GM18861 (cell line): ENCODE measurements around the gene ADAD2.

Source experiments
- ATAC-seq: cut with Tn5 transposase; IDR thresholded peaks from one replicate; pipeline ENCODE4 v1.9.1; 2021; ENCODE audit not compliant: unreplicated experiment

Gene ADAD2

GRCh38 chr16:84190731-84191388 is at the start of gene ADAD2:
Gene ADAD2 (plus strand): TSS chr16:84191157. CDS start chr16:84191231, 74 bp downstream.
- no peak for ATAC-seq

GRCh38 chr16:84143081-84143480 is 47.9 kb upstream of the ADAD2 start:
- ATAC-seq = no peak

- no peak for ATAC-seq
Measured at GRCh38 chr16:84143784-84144199, 47.2 kb upstream of the ADAD2 start.

GRCh38 chr16:84144209-84144858 is 46.6 kb upstream of the ADAD2 start:
- no peak for ATAC-seq

- ATAC-seq = peak; percentile 70
Measured at GRCh38 chr16:84144859-84145639, 45.9 kb upstream of the ADAD2 start, which contains the start of the genes DNAAF1 and HSDL1. Gene DNAAF1 (plus strand): TSS chr16:84145308. CDS start chr16:84145441, 133 bp downstream. Gene HSDL1 (minus strand): TSS chr16:84145177. CDS start chr16:84131321, 13,856 bp downstream.

GRCh38 chr16:84150926-84151325 is 40.0 kb upstream of the ADAD2 start:
- ATAC-seq = no peak

- no peak for ATAC-seq
Measured at GRCh38 chr16:84153660-84154214, 37.2 kb upstream of the ADAD2 start.

- ATAC-seq = no peak
Measured at GRCh38 chr16:84155226-84155625, 35.7 kb upstream of the ADAD2 start.

- ATAC-seq = no peak
Measured at GRCh38 chr16:84155771-84156170, 35.2 kb upstream of the ADAD2 start.

GRCh38 chr16:84156342-84156784 is 34.6 kb upstream of the ADAD2 start:
- ATAC-seq = no peak

GRCh38 chr16:84159007-84159406 is 31.9 kb upstream of the ADAD2 start:
- no peak for ATAC-seq

- ATAC-seq = no peak
Measured at GRCh38 chr16:84159800-84160199, 31.2 kb upstream of the ADAD2 start.

- no peak for ATAC-seq
Measured at GRCh38 chr16:84161037-84161436, 29.9 kb upstream of the ADAD2 start.

GRCh38 chr16:84161801-84162200 is 29.2 kb upstream of the ADAD2 start:
- ATAC-seq = no peak

GRCh38 chr16:84165746-84166145 is 25.2 kb upstream of the ADAD2 start:
- ATAC-seq = no peak

GRCh38 chr16:84166796-84167695 is 23.9 kb upstream of the ADAD2 start:
- no peak for ATAC-seq

GRCh38 chr16:84169765-84170310 is 21.1 kb upstream of the ADAD2 start:
- no peak for ATAC-seq

GRCh38 chr16:84174396-84174795 is 16.6 kb upstream of the ADAD2 start:
- no peak for ATAC-seq

- no peak for ATAC-seq
Measured at GRCh38 chr16:84175350-84176081, 15.4 kb upstream of the ADAD2 start.
